IPS DF 6.9 (cell line): ENCODE results near the gene PTPRC.

Source experiments
- DNase-seq: peaks from one replicate; pipeline ENCODE4 v3.0.0-alpha.2; 2013; ENCODE audit warnings: low read depth, low spot score
- H3K27ac ChIP-seq: one replicate; pipeline ENCODE4 v1.5.1; 2013; ENCODE audit warnings: low read length, control low read depth
- H3K27me3 ChIP-seq: 2 replicates; pipeline ENCODE4 v1.6.1; 2013; ENCODE audit warnings: mild to moderate bottlenecking, low read length; ENCODE audit not compliant: control insufficient read depth, insufficient read depth
- H3K36me3 ChIP-seq: 2 replicates; pipeline ENCODE4 v1.6.1; 2013; ENCODE audit warnings: low read length; ENCODE audit not compliant: control insufficient read depth, insufficient read depth
- H3K4me1 ChIP-seq: 2 replicates; pipeline ENCODE4 v1.6.1; 2013; ENCODE audit warnings: low read length; ENCODE audit not compliant: control insufficient read depth, insufficient read depth
- H3K4me3 ChIP-seq: 2 replicates; pipeline ENCODE4 v1.5.1; 2013; ENCODE audit warnings: mild to moderate bottlenecking, low read length
- H3K9me3 ChIP-seq: 2 replicates; pipeline ENCODE4 v1.6.1; 2013; ENCODE audit warnings: low read length, inconsistent platforms; ENCODE audit not compliant: control insufficient read depth, insufficient read depth
- WGBS: extraction: QIAGEN DNeasy Blood & Tissue Kit; methylation state at CpG from one replicate; pipeline ENCODE4 v1.1.7; 2013; ENCODE audit warnings: mixed read lengths, missing lambda C conversion rate; ENCODE audit not compliant: insufficient read length, insufficient coverage; 5-methylcytosine and 5-hydroxymethylcytosine counted together

The PTPRC gene

DNA sequence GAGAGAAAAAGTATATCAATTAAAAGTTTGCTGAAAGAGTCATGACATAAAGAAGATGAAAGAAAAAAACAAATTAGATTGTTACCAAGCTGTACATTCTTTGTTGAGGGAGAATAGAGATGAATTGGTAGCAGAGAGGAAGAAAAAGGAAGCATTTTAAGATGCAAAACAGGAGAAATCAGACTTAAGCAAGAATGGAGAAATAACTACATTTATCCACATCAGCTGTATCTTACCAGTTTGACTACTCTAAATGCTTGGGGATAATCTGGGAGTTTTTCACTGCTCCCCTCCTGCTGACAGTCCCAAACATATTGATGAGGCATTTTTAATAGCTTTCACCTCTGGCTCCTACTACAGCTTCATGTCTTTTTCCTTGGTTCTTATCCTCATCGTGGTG is 16.8 kb upstream of the PTPRC start:
- Histone ChIP-seq H3K4me1 (no peaks in the 10 kb centered on the region), H3K4me3 (no peak overlapping the region), H3K36me3 (no peaks in the 10 kb centered on the region), H3K27me3 (no peaks in the 10 kb centered on the region), H3K9me3 (no peaks in the 10 kb centered on the region), H3K27ac (no peak overlapping the region)
- no CpG with 5 or more reads among the region's 1 CpG for WGBS
- no peak for DNase-seq

GRCh38 chr1:198623752-198624647 is 14.8 kb upstream of the PTPRC start:
- no CpG with 5 or more reads among the region's 4 CpGs for WGBS
- no peak overlapping the region for H3K4me3 ChIP-seq
- no peaks in the 10 kb centered on the region for H3K27me3 ChIP-seq
- H3K9me3 ChIP-seq, result no peaks in the 10 kb centered on the region
- DNase-seq, result no peak
- no peak overlapping the region for H3K27ac ChIP-seq
- no peaks in the 10 kb centered on the region for H3K36me3 ChIP-seq
- no peaks in the 10 kb centered on the region for H3K4me1 ChIP-seq

- Histone ChIP-seq H3K27me3 (no peaks in the 10 kb centered on the region), H3K27ac (no peak overlapping the region), H3K4me1 (no peaks in the 10 kb centered on the region), H3K36me3 (no peaks in the 10 kb centered on the region), H3K9me3 (no peaks in the 10 kb centered on the region), H3K4me3 (no peak overlapping the region)
- no peak for DNase-seq
- no CpG with 5 or more reads among the region's 1 CpG for WGBS
Observed at GRCh38 chr1:198624648-198624980, 14.2 kb upstream of the PTPRC start.

DNA sequence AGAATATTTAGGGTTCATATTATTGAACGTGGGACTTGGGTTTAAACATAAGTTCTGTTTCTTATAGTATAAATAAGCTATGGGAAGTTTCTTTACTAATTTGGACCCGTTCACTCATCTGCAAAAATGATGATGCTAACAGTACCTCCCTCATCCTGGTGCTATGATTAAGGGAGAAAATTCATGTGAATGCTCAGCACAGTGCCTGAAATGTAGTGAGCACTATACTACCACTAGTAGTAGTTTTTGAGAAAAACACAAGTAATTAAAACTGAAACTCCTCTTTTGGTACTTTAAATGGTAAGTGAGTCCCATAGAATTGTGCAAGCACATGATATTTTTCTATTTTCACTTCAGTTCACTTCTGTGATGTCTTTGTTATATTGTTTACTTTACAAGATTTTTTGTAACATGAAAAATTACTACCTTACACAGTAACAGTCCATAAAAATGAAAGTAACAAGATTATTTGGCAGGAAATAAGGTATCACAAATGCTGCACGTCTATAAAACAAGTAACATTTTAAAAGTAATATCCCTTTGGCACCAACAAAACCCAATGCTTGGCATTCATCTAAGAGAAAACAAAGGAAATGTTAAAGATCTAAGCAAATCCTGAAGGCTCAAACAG is 11.3 kb upstream of the PTPRC start:
- no CpG with 5 or more reads among the region's 3 CpGs for WGBS
- Histone ChIP-seq H3K4me1 (no peaks in the 10 kb centered on the region), H3K27ac (no peak overlapping the region), H3K9me3 (no peaks in the 10 kb centered on the region), H3K36me3 (no peaks in the 10 kb centered on the region), H3K27me3 (no peaks in the 10 kb centered on the region), H3K4me3 (no peak overlapping the region)
- DNase-seq, result no peak

DNA sequence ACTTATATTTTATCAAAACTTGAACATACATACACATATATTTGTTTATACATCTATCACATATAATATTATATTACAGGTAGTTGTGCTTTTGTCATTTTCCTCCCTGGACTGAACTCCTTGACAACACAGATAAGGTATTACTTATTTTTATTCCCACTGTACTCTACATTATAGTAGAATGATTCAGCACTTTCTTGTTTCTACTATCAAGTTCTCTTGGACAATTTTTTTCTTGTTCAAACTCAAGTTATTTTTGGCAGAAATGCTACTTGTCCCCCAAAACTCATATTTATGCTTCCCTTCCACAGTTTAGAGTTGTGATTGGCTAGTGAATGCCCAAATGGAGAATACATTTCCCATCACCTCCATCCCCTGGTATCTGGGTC is 10.8 kb upstream of the PTPRC start:
- H3K4me3 ChIP-seq, result no peak overlapping the region
- H3K36me3 ChIP-seq, result no peaks in the 10 kb centered on the region
- no peaks in the 10 kb centered on the region for H3K27me3 ChIP-seq
- H3K9me3 ChIP-seq, result no peaks in the 10 kb centered on the region
- no peak overlapping the region for H3K27ac ChIP-seq
- H3K4me1 ChIP-seq, result no peaks in the 10 kb centered on the region
- no peak for DNase-seq

DNA sequence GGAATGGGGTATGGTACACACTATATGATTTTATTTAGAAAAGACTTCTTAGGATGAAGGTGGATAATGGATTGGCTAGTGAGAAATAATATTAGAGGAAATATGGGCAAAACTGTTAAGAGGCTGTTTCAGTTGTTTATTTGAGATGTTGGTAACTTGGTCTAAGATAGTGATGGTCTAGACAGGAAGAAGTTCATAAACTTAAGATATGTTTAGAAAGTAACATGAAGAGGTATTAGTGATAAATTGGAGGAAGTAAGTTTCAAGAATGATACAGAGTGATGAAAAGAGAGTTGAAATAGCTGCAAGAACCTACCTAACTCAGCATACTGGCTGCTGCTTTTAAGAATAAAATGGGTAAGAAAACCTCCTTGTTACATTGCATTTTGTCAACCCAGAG is 9.2 kb upstream of the PTPRC start:
- DNase-seq, result no peak
- no peak overlapping the region for H3K4me3 ChIP-seq
- no peaks in the 10 kb centered on the region for H3K9me3 ChIP-seq
- H3K36me3 ChIP-seq, result no peaks in the 10 kb centered on the region
- no peak overlapping the region for H3K27ac ChIP-seq
- H3K27me3 ChIP-seq, result no peaks in the 10 kb centered on the region
- no peaks in the 10 kb centered on the region for H3K4me1 ChIP-seq

DNA sequence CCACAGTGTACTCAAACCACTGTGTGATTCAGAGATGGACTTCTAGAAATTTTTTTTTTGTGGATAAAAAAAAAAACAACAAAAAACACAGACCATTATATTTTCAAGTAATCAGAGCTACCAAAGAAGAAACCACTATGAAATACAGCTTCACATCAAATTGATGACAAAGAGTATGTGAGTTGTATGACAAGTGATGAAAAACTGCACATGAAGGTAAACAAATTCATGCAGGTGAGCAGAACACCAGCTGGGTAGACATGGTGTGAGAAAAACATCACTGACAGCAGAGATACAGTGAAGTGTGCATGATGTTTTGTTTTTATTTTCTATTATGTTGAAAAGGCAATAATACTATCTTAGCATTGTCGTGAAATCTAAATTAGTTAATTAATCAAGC is 8.0 kb upstream of the PTPRC start:
- DNase-seq, result no peak
- no peaks in the 10 kb centered on the region for H3K36me3 ChIP-seq
- no peaks in the 10 kb centered on the region for H3K27me3 ChIP-seq
- no peaks in the 10 kb centered on the region for H3K9me3 ChIP-seq
- H3K27ac ChIP-seq, result no peak overlapping the region
- WGBS, result no CpG with 5 or more reads among the region's 1 CpG
- H3K4me1 ChIP-seq, result no peaks in the 10 kb centered on the region
- H3K4me3 ChIP-seq, result no peak overlapping the region

GRCh38 chr1:198631292-198631691 is 7.5 kb upstream of the PTPRC start:
- no CpG with 5 or more reads among the region's 1 CpG for WGBS
- no peaks in the 10 kb centered on the region for H3K36me3 ChIP-seq
- no peak overlapping the region for H3K27ac ChIP-seq
- H3K27me3 ChIP-seq, result no peaks in the 10 kb centered on the region
- H3K4me3 ChIP-seq, result no peak overlapping the region
- no peak for DNase-seq
- no peaks in the 10 kb centered on the region for H3K9me3 ChIP-seq
- no peaks in the 10 kb centered on the region for H3K4me1 ChIP-seq

GRCh38 chr1:198632007-198632406 is 6.8 kb upstream of the PTPRC start:
- Histone ChIP-seq H3K36me3 (no peaks in the 10 kb centered on the region), H3K4me1 (no peaks in the 10 kb centered on the region), H3K27ac (no peak overlapping the region), H3K4me3 (no peak overlapping the region), H3K27me3 (no peaks in the 10 kb centered on the region), H3K9me3 (no peaks in the 10 kb centered on the region)
- DNase-seq, result no peak
- WGBS, result no CpG with 5 or more reads among the region's 2 CpGs

GRCh38 chr1:198633675-198634121 is 5.1 kb upstream of the PTPRC start:
- no CpG with 5 or more reads among the region's 2 CpGs for WGBS

DNA sequence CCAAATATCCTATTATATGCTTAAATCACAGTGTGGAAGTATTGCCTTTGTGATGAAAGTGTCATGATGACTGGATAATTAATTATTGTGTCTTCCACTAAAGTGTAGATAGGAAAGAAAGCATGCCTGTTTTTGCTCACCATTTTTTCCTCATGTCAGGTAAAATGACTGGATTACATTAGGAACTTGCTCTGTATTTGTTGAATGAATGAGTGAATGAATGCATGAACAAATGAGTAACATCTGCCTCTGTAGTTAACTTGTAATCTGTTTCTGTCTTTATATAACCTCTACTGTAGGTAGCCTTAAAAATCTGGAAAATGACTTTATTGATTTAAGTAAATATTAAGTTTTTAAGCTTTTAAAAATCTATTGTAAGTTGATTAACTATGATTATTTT is 2.9 kb upstream of the PTPRC start:
- H3K27me3 ChIP-seq, result no peaks in the 10 kb centered on the region
- no peak overlapping the region for H3K27ac ChIP-seq
- no peak overlapping the region for H3K4me3 ChIP-seq
- no peaks in the 10 kb centered on the region for H3K36me3 ChIP-seq
- no peaks in the 10 kb centered on the region for H3K4me1 ChIP-seq
- no peaks in the 10 kb centered on the region for H3K9me3 ChIP-seq
- no peak for DNase-seq

More at GRCh38 chr1:198633675-198634121, 5.1 kb upstream of the PTPRC start:
- Histone ChIP-seq H3K27ac (no peak overlapping the region), H3K27me3 (no peaks in the 10 kb centered on the region), H3K9me3 (no peaks in the 10 kb centered on the region), H3K36me3 (no peaks in the 10 kb centered on the region), H3K4me3 (no peak overlapping the region), H3K4me1 (no peaks in the 10 kb centered on the region)
- no peak for DNase-seq
